Nephron progenitor cell (in vitro differentiated cells): ENCODE measurements around the gene CLDN16.

Experiments used
- DNase-seq: peaks from one replicate; pipeline ENCODE4 v3.0.0; 2021
- H3K27ac Mint-ChIP-seq: 2 replicates; pipeline ENCODE4 v1.8.0; 2021; ENCODE audit warnings: mild to moderate bottlenecking, moderate library complexity, mixed read lengths
- H3K27me3 Mint-ChIP-seq: 2 replicates; pipeline ENCODE4 v1.8.0; 2021; ENCODE audit warnings: mild to moderate bottlenecking, low read depth, mixed read lengths; ENCODE audit not compliant: poor library complexity
- H3K36me3 Mint-ChIP-seq: 2 replicates; pipeline ENCODE4 v1.8.0; 2021; ENCODE audit warnings: low read depth, mixed read lengths
- H3K4me1 Mint-ChIP-seq: 2 replicates; pipeline ENCODE4 v1.8.0; 2021; ENCODE audit warnings: mixed read lengths
- H3K4me3 Mint-ChIP-seq: 2 replicates; pipeline ENCODE4 v1.8.0; 2021; ENCODE audit warnings: mild to moderate bottlenecking, moderate library complexity, mixed read lengths
- H3K9me3 Mint-ChIP-seq: 2 replicates; pipeline ENCODE4 v1.8.0; 2021; ENCODE audit warnings: mild to moderate bottlenecking, moderate library complexity, mixed read lengths
- TF ChIP-seq, protein P1 (sequence below): fragments of 200-600 bp; sonication (generic); IDR thresholded peaks from 2 replicates; pipeline ENCODE4 v1.5.0; 2021; ENCODE audit warnings: antibody characterized with exemption

CLDN16 gene

GRCh38 chr3:190360228-190360627, 27.7 kb upstream of the CLDN16 start:
- Mint-ChIP-seq H3K36me3 (no peaks in the 10 kb centered on the region), H3K27me3 (peaks cover 4% of the 10 kb centered on the region), H3K9me3 (peaks cover 7% of the 10 kb centered on the region), H3K4me1 (peaks cover 14% of the 10 kb centered on the region), H3K27ac (no peak overlapping the region), H3K4me3 (no peak overlapping the region)
- no peak for DNase-seq
- TF ChIP-seq, protein P1, sequence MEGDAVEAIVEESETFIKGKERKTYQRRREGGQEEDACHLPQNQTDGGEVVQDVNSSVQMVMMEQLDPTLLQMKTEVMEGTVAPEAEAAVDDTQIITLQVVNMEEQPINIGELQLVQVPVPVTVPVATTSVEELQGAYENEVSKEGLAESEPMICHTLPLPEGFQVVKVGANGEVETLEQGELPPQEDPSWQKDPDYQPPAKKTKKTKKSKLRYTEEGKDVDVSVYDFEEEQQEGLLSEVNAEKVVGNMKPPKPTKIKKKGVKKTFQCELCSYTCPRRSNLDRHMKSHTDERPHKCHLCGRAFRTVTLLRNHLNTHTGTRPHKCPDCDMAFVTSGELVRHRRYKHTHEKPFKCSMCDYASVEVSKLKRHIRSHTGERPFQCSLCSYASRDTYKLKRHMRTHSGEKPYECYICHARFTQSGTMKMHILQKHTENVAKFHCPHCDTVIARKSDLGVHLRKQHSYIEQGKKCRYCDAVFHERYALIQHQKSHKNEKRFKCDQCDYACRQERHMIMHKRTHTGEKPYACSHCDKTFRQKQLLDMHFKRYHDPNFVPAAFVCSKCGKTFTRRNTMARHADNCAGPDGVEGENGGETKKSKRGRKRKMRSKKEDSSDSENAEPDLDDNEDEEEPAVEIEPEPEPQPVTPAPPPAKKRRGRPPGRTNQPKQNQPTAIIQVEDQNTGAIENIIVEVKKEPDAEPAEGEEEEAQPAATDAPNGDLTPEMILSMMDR, result no peak

DNA sequence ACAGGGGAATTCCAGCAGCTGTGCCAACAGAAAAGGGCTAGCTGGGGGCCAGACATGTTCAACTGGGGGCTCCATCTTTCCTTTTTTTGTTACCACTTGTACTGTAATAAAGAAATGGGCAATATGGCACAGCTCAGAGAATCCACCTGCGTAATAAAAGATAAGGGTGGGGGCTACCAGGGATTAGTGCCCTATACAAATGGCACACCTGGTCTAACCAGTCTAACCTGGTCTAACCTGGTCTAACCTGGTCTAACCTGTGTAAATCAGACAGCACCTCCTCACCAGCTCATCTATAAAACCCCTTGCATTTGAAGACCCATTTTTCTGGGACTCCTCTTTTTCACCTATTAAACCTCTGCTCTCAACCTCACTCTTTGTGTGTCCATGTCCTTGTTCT, 26.2 kb upstream of the CLDN16 start:
- DNase-seq, result no peak
- H3K27me3 Mint-ChIP-seq, result peaks cover 4% of the 10 kb centered on the region
- peaks cover 26% of the 10 kb centered on the region for H3K4me1 Mint-ChIP-seq
- H3K27ac Mint-ChIP-seq, result no peak overlapping the region
- H3K36me3 Mint-ChIP-seq, result no peaks in the 10 kb centered on the region
- TF ChIP-seq, protein P1, result no peak
- H3K4me3 Mint-ChIP-seq, result no peak overlapping the region
- peaks cover 7% of the 10 kb centered on the region for H3K9me3 Mint-ChIP-seq

GRCh38 chr3:190362258-190362657, 25.7 kb upstream of the CLDN16 start:
- DNase-seq, result no peak
- Mint-ChIP-seq H3K4me1 (peaks cover 26% of the 10 kb centered on the region), H3K4me3 (no peak overlapping the region), H3K9me3 (peaks cover 7% of the 10 kb centered on the region), H3K27ac (no peak overlapping the region), H3K27me3 (peaks cover 4% of the 10 kb centered on the region), H3K36me3 (no peaks in the 10 kb centered on the region)
- TF ChIP-seq, protein P1, result no peak

DNA sequence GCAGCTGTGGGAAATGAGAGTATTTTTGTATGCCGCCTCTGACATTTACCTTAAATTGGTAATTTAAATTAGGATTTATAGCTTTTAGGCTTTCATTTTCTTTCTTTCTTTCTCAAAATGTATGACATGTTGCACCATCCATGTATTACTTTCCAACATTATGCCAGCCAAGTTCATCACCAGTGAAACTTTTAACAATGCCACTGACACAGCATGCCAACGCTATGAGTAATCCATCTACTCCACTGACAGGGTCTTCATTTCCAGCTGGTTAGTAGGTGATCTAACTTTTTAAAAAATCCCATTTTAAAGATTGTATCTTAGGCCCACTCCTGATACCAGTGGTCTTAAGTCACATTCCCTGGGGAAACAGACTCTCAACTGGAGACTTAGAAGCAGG, 21.8 kb upstream of the CLDN16 start:
- H3K4me3 Mint-ChIP-seq, result no peak overlapping the region

DNA sequence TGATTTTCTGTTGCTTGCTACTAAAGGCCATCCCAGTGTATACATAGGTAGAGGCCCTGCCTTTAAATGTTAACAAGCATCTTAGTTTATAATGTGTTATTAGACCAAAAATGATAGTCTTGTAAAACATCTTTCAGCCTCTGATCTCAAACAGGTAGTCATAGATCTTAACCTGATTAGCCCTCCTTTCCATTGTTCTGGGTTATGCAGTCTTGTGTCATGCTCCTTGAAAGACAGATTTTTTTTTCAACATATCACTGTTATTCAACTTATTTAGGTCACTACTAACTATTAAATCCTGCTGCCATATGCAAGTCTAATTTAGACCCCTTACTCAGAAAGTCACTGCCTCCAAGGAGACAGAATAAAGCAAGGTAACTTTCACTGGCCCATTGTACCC, 19.1 kb upstream of the CLDN16 start:
- Mint-ChIP-seq H3K36me3 (no peaks in the 10 kb centered on the region), H3K4me3 (no peak overlapping the region), H3K27ac (no peak overlapping the region), H3K27me3 (no peaks in the 10 kb centered on the region), H3K4me1 (peaks cover 22% of the 10 kb centered on the region), H3K9me3 (no peaks in the 10 kb centered on the region)
- TF ChIP-seq, protein P1, result no peak
- DNase-seq, result no peak

More for the DNA sequence above, 21.8 kb upstream of the CLDN16 start:
- TF ChIP-seq, protein P1, result no peak
- Mint-ChIP-seq H3K27ac (no peak overlapping the region), H3K27me3 (peaks cover 4% of the 10 kb centered on the region), H3K9me3 (peaks cover 7% of the 10 kb centered on the region), H3K4me1 (peaks cover 26% of the 10 kb centered on the region), H3K36me3 (no peaks in the 10 kb centered on the region)
- DNase-seq, result no peak

GRCh38 chr3:190369668-190370295, 18.2 kb upstream of the CLDN16 start:
- TF ChIP-seq, protein P1, result no peak
- H3K4me1 Mint-ChIP-seq, result peaks cover 26% of the 10 kb centered on the region
- no peaks in the 10 kb centered on the region for H3K36me3 Mint-ChIP-seq
- H3K27ac Mint-ChIP-seq, result no peak overlapping the region
- H3K27me3 Mint-ChIP-seq, result no peaks in the 10 kb centered on the region
- H3K9me3 Mint-ChIP-seq, result no peaks in the 10 kb centered on the region
- H3K4me3 Mint-ChIP-seq, result no peak overlapping the region
- no peak for DNase-seq
